Stimulated activated CD4-positive, alpha-beta T cell treated with anti-CD3 and anti-CD28 coated beads, Interleukin-2, amount 100 ng/mL, for 48 hours (primary cell): ENCODE results near the gene AKAP6.

ENCODE experiments used
- DNase-seq, 2 donors: peaks; one replicate each; pipeline ENCODE4 v3.0.0-alpha.2; 2020

Gene AKAP6

GRCh38 chr14:32492457-32492856 lies 163.4 kb downstream of the AKAP6 start:
- no peak for DNase-seq

GRCh38 chr14:32494609-32495434 lies 165.7 kb downstream of the AKAP6 start:
- no peak for DNase-seq

- no peak for DNase-seq
Observed at GRCh38 chr14:32495435-32495734, 166.3 kb downstream of the AKAP6 start.

- no peak for DNase-seq
Observed at GRCh38 chr14:32497248-32497647, 168.2 kb downstream of the AKAP6 start.

- no peak for DNase-seq
Observed at GRCh38 chr14:32507029-32507984, 178.2 kb downstream of the AKAP6 start.

GRCh38 chr14:32508281-32508680 lies 179.2 kb downstream of the AKAP6 start:
- DNase-seq: no peak

- no peak for DNase-seq
Observed at GRCh38 chr14:32509632-32510187, 180.6 kb downstream of the AKAP6 start.

- DNase-seq: no peak
Observed at GRCh38 chr14:32510815-32511214, 181.7 kb downstream of the AKAP6 start.

- no peak for DNase-seq
Observed at GRCh38 chr14:32512348-32512747, 183.2 kb downstream of the AKAP6 start.

GRCh38 chr14:32512813-32513212 lies 183.7 kb downstream of the AKAP6 start:
- no peak for DNase-seq

GRCh38 chr14:32513571-32514009 lies 184.5 kb downstream of the AKAP6 start:
- no peak for DNase-seq

- no peak for DNase-seq
Observed at GRCh38 chr14:32514236-32514635, 185.1 kb downstream of the AKAP6 start.

GRCh38 chr14:32514681-32515080 lies 185.6 kb downstream of the AKAP6 start:
- DNase-seq: no peak

- DNase-seq: no peak
Observed at GRCh38 chr14:32524609-32525375, 195.7 kb downstream of the AKAP6 start.

GRCh38 chr14:32525591-32525990 lies 196.5 kb downstream of the AKAP6 start:
- no peak for DNase-seq

GRCh38 chr14:32530800-32531199 lies 201.7 kb downstream of the AKAP6 start:
- no peak for DNase-seq

GRCh38 chr14:32531942-32532515 lies 202.9 kb downstream of the AKAP6 start:
- DNase-seq: no peak

GRCh38 chr14:32534145-32534544 lies 205.0 kb downstream of the AKAP6 start:
- DNase-seq: no peak

GRCh38 chr14:32536175-32536574 lies 207.1 kb downstream of the AKAP6 start:
- DNase-seq: no peak

- no peak for DNase-seq
Observed at GRCh38 chr14:32537166-32537565, 208.1 kb downstream of the AKAP6 start.

- DNase-seq: no peak
Observed at GRCh38 chr14:32542507-32542906, 213.4 kb downstream of the AKAP6 start.

GRCh38 chr14:32545095-32545494 lies 216.0 kb downstream of the AKAP6 start:
- no peak for DNase-seq
